ENCODE results near the gene HSPA1A.
"Not testable (repeated sequence)": the region's sequence is repeated elsewhere in the genome, so short reads cannot be mapped to it uniquely, and the experiment has no call there.

Gene HSPA1A

GRCh38 chr6:31861919-31862343, 46.6 kb downstream of the HSPA1A start:
- peak overlapping the region; percentile 69 for H3K9ac ChIP-seq (ENCODE audit: low read depth, low read length, poor library complexity, severe bottlenecking)
- peaks cover 21% of the 10 kb centered on the region for H3K4me1 ChIP-seq (ENCODE audit: insufficient read depth, low read length, poor library complexity, severe bottlenecking)
- H2AFZ ChIP-seq (ENCODE audit: low read length), result no peak overlapping the region
- H3K4me3 ChIP-seq (ENCODE audit: low read length, poor library complexity, severe bottlenecking), result peak overlapping the region; percentile 96
- no peaks in the 10 kb centered on the region for H3F3A ChIP-seq (ENCODE audit: low read depth)
- no peaks in the 10 kb centered on the region for H3K27me3 ChIP-seq (ENCODE audit: insufficient read depth, low read length, poor library complexity, severe bottlenecking)
- H3K9me3 ChIP-seq (ENCODE audit: insufficient read depth, low read depth, low read length), result no peaks in the 10 kb centered on the region
- H3K9me2 ChIP-seq (replicated peaks; ENCODE audit: low read depth, low read length), result no peaks in the 10 kb centered on the region
- peak overlapping the region; percentile 93 for H3K4me2 ChIP-seq (ENCODE audit: low read depth, low read length, poor library complexity, severe bottlenecking)
- no peak for TF ChIP-seq EZH2phosphoT487 (IDR thresholded peaks at IDR 0.05; ENCODE audit: borderline replicate concordance)
- no peak for TF ChIP-seq CTCF (conservative IDR thresholded peaks at IDR 0.05; ENCODE audit: low read length)
- H3K36me3 ChIP-seq (ENCODE audit: insufficient read depth, low read length), result no peaks in the 10 kb centered on the region
- H3K79me2 ChIP-seq (ENCODE audit: insufficient read depth, low read length), result peaks cover 15% of the 10 kb centered on the region
- H4K20me1 ChIP-seq (ENCODE audit: insufficient read depth, low read length, poor library complexity, severe bottlenecking), result no peaks in the 10 kb centered on the region

GRCh38 chr6:31862344-31863235, 47.2 kb downstream of the HSPA1A start, which contains the start of gene NEU1:
Gene NEU1, minus strand, starts transcription at chr6:31862821. Its CDS starts 45 bp downstream, at chr6:31862776.
- no peaks in the 10 kb centered on the region for H3K9me2 ChIP-seq (replicated peaks; ENCODE audit: low read depth, low read length)
- peak within 1 kb of the TSS; percentile 84 for H2AFZ ChIP-seq (ENCODE audit: low read length)
- no peaks in the 10 kb centered on the region for H3F3A ChIP-seq (ENCODE audit: low read depth)
- no peaks in the 10 kb centered on the region for H3K36me3 ChIP-seq (ENCODE audit: insufficient read depth, low read length)
- peaks cover 21% of the 10 kb centered on the region for H3K4me1 ChIP-seq (ENCODE audit: insufficient read depth, low read length, poor library complexity, severe bottlenecking)
- no peaks in the 10 kb centered on the region for H3K9me3 ChIP-seq (ENCODE audit: insufficient read depth, low read depth, low read length)
- TF ChIP-seq EZH2phosphoT487 (IDR thresholded peaks at IDR 0.05; ENCODE audit: borderline replicate concordance) (no peak), CTCF (conservative IDR thresholded peaks at IDR 0.05; ENCODE audit: low read length) (no peak)
- H3K79me2 ChIP-seq (ENCODE audit: insufficient read depth, low read length), result peaks cover 15% of the 10 kb centered on the region
- peak within 1 kb of the TSS; percentile 93 for H3K4me2 ChIP-seq (ENCODE audit: low read depth, low read length, poor library complexity, severe bottlenecking)
- peak within 1 kb of the TSS; percentile 89 for H3K9ac ChIP-seq (ENCODE audit: low read depth, low read length, poor library complexity, severe bottlenecking)
- H3K27me3 ChIP-seq (ENCODE audit: insufficient read depth, low read length, poor library complexity, severe bottlenecking), result no peaks in the 10 kb centered on the region
- no peaks in the 10 kb centered on the region for H4K20me1 ChIP-seq (ENCODE audit: insufficient read depth, low read length, poor library complexity, severe bottlenecking)
- H3K4me3 ChIP-seq (ENCODE audit: low read length, poor library complexity, severe bottlenecking), result peak within 1 kb of the TSS; percentile 96

GRCh38 chr6:31864123-31864562, 48.8 kb downstream of the HSPA1A start:
- Histone ChIP-seq H3K4me2 (ENCODE audit: low read depth, low read length, poor library complexity, severe bottlenecking) (peak overlapping the region; percentile 92), H3K4me3 (ENCODE audit: low read length, poor library complexity, severe bottlenecking) (peak overlapping the region; percentile 96), H2AFZ (ENCODE audit: low read length) (peak overlapping the region; percentile 84; the same call in 1 of the 2 replicates), H3K9ac (ENCODE audit: low read depth, low read length, poor library complexity, severe bottlenecking) (peak overlapping the region; percentile 89), H3K79me2 (ENCODE audit: insufficient read depth, low read length) (peaks cover 15% of the 10 kb centered on the region), H3K4me1 (ENCODE audit: insufficient read depth, low read length, poor library complexity, severe bottlenecking) (peaks cover 21% of the 10 kb centered on the region)
- not testable (repeated sequence) for H4K20me1 ChIP-seq (ENCODE audit: insufficient read depth, low read length, poor library complexity, severe bottlenecking); H3K36me3 ChIP-seq (ENCODE audit: insufficient read depth, low read length); H3K9me3 ChIP-seq (ENCODE audit: insufficient read depth, low read depth, low read length); H3K27me3 ChIP-seq (ENCODE audit: insufficient read depth, low read length, poor library complexity, severe bottlenecking); H3K9me2 ChIP-seq (replicated peaks; ENCODE audit: low read depth, low read length); H3F3A ChIP-seq (ENCODE audit: low read depth)
